ENCODE data around the gene AUTS2.
A peak's percentile ranks its signal among the peaks of the same experiment; 100 is the strongest.

The AUTS2 gene

GRCh38 chr7:70529436-70529835 lies 931.2 kb downstream of the AUTS2 start:
- Mint-ChIP-seq H3K4me3 (no peak overlapping the region), H3K9me3 (peaks cover 8% of the 10 kb centered on the region), H3K4me1 (peaks cover 52% of the 10 kb centered on the region), H3K36me3 (ENCODE audit: low read depth) (peaks cover 39% of the 10 kb centered on the region), H3K27ac (no peak overlapping the region), H3K27me3 (ENCODE audit: low read depth, poor library complexity) (no peaks in the 10 kb centered on the region)
- TF ChIP-seq CTCF (IDR thresholded peaks at IDR 0.05) = no peak
- DNase-seq = no peak

- peaks cover 39% of the 10 kb centered on the region for H3K36me3 Mint-ChIP-seq (ENCODE audit: low read depth)
- H3K4me1 Mint-ChIP-seq = peaks cover 52% of the 10 kb centered on the region
- H3K4me3 Mint-ChIP-seq = no peak overlapping the region
- peak overlapping the region; percentile 25 for H3K27ac Mint-ChIP-seq
- TF ChIP-seq CTCF (IDR thresholded peaks at IDR 0.05) = no peak
- no peak for DNase-seq
- H3K9me3 Mint-ChIP-seq = peaks cover 8% of the 10 kb centered on the region
- H3K27me3 Mint-ChIP-seq (ENCODE audit: low read depth, poor library complexity) = no peaks in the 10 kb centered on the region
These were observed 931.8 kb downstream of the AUTS2 start for GRCh38 chr7:70529914-70530585.

- peaks cover 23% of the 10 kb centered on the region for H3K36me3 Mint-ChIP-seq (ENCODE audit: low read depth)
- no peak overlapping the region for H3K4me3 Mint-ChIP-seq
- TF ChIP-seq CTCF (IDR thresholded peaks at IDR 0.05) = no peak
- H3K27ac Mint-ChIP-seq = no peak overlapping the region
- peaks cover 4% of the 10 kb centered on the region for H3K27me3 Mint-ChIP-seq (ENCODE audit: low read depth, poor library complexity)
- no peak for DNase-seq
- peaks cover 8% of the 10 kb centered on the region for H3K9me3 Mint-ChIP-seq
- peaks cover 28% of the 10 kb centered on the region for H3K4me1 Mint-ChIP-seq
These were observed 935.3 kb downstream of the AUTS2 start for GRCh38 chr7:70533614-70534013.

GRCh38 chr7:70539205-70539604 lies 940.9 kb downstream of the AUTS2 start:
- no peak overlapping the region for H3K27ac Mint-ChIP-seq
- H3K4me1 Mint-ChIP-seq = no peaks in the 10 kb centered on the region
- no peak for TF ChIP-seq CTCF (IDR thresholded peaks at IDR 0.05)
- peaks cover 11% of the 10 kb centered on the region for H3K27me3 Mint-ChIP-seq (ENCODE audit: low read depth, poor library complexity)
- H3K36me3 Mint-ChIP-seq (ENCODE audit: low read depth) = no peaks in the 10 kb centered on the region
- no peak for DNase-seq
- H3K9me3 Mint-ChIP-seq = no peaks in the 10 kb centered on the region
- no peak overlapping the region for H3K4me3 Mint-ChIP-seq

- Mint-ChIP-seq H3K4me1 (no peaks in the 10 kb centered on the region), H3K36me3 (ENCODE audit: low read depth) (no peaks in the 10 kb centered on the region), H3K4me3 (no peak overlapping the region), H3K27me3 (ENCODE audit: low read depth, poor library complexity) (peaks cover 11% of the 10 kb centered on the region), H3K27ac (no peak overlapping the region), H3K9me3 (no peaks in the 10 kb centered on the region)
- TF ChIP-seq CTCF (IDR thresholded peaks at IDR 0.05) = no peak
- no peak for DNase-seq
These were observed 941.3 kb downstream of the AUTS2 start for GRCh38 chr7:70539617-70540016.

GRCh38 chr7:70540641-70541040 lies 942.4 kb downstream of the AUTS2 start:
- no peak for DNase-seq
- TF ChIP-seq CTCF (IDR thresholded peaks at IDR 0.05) = no peak
- Mint-ChIP-seq H3K36me3 (ENCODE audit: low read depth) (peaks cover 4% of the 10 kb centered on the region), H3K9me3 (no peaks in the 10 kb centered on the region), H3K27me3 (ENCODE audit: low read depth, poor library complexity) (peaks cover 11% of the 10 kb centered on the region), H3K4me1 (no peaks in the 10 kb centered on the region), H3K4me3 (no peak overlapping the region), H3K27ac (no peak overlapping the region)
